GM12874 (cell line): ENCODE results near the gene CEACAM5.

Experiments used
- TF ChIP-seq, protein P1 (sequence below): IDR thresholded peaks from 2 replicates; pipeline ENCODE4 v1.5.1; 2011; ENCODE audit warnings: low read depth, mild to moderate bottlenecking, control low read depth, low read length, moderate library complexity; ENCODE audit not compliant: insufficient read depth

CEACAM5 gene

DNA sequence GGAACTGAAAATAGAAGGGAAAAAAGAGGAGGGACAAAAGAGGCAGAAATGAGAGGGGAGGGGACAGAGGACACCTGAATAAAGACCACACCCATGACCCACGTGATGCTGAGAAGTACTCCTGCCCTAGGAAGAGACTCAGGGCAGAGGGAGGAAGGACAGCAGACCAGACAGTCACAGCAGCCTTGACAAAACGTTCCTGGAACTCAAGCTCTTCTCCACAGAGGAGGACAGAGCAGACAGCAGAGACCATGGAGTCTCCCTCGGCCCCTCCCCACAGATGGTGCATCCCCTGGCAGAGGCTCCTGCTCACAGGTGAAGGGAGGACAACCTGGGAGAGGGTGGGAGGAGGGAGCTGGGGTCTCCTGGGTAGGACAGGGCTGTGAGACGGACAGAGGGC lies at the start of gene CEACAM5:
Gene CEACAM5 (plus strand): TSS at position 146 of the 400 bp plus-strand sequence. CDS start 106 bp downstream, at position 252.
- TF ChIP-seq, protein P1, sequence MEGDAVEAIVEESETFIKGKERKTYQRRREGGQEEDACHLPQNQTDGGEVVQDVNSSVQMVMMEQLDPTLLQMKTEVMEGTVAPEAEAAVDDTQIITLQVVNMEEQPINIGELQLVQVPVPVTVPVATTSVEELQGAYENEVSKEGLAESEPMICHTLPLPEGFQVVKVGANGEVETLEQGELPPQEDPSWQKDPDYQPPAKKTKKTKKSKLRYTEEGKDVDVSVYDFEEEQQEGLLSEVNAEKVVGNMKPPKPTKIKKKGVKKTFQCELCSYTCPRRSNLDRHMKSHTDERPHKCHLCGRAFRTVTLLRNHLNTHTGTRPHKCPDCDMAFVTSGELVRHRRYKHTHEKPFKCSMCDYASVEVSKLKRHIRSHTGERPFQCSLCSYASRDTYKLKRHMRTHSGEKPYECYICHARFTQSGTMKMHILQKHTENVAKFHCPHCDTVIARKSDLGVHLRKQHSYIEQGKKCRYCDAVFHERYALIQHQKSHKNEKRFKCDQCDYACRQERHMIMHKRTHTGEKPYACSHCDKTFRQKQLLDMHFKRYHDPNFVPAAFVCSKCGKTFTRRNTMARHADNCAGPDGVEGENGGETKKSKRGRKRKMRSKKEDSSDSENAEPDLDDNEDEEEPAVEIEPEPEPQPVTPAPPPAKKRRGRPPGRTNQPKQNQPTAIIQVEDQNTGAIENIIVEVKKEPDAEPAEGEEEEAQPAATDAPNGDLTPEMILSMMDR: no peak

DNA sequence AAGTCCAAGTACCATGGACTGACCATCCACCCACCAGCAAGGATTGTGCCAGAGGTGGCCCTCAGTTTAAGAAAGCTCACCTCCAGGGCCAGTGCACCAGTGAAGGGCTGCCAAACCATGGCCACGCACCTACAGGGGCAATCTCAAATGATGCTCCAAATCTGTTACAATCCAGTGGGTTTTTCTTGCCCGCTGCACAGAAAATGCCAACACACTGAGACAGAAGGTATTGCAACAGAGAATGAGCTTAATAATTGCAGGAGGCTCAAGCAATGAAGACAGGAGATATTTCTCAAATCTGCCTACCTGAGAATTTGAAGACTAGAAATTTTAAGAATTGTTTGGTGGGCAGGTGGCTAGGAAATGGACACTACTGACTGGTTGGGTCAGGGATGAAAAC lies 42.4 kb upstream of the CEACAM5 start:
- TF ChIP-seq, protein P1: no peak

DNA sequence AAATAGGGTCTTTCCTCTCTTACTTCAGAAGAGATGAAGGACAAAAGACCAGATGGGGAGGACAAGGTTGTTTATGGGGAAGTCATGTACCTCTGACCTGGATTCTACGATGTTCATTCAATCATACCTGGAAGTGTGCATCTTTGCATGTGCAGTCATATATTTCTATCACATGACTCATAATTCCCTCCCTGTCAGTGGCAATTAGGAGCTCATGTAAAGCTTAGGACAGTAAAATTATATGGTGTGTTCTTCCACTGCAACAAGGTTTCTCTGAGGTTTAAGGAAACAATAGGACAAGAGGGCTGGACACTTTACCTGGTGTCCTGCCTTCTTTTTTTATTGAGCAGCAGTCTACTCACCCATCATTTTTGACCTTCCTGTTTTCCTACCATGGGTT lies 40.1 kb upstream of the CEACAM5 start:
- TF ChIP-seq, protein P1: no peak

DNA sequence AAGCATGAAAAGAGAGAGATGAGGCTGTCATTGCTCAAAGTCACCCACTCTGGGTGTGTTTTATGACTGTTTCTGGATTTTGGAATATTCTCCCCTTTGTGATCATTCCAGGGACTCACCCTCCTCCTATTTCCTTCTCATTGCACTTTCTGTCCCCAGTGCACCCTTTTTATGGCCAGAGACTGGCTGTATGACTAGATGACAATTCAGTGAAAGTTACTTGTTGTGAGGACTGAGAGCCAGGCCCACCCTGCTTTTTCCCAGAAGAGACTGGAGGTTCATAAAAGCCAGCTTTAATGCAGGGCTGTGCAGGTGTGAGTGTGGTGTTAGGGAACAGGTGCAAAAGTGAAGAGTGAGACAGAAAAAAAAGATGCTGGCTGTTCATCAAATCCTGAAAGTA lies 37.7 kb upstream of the CEACAM5 start:
- TF ChIP-seq, protein P1: no peak

DNA sequence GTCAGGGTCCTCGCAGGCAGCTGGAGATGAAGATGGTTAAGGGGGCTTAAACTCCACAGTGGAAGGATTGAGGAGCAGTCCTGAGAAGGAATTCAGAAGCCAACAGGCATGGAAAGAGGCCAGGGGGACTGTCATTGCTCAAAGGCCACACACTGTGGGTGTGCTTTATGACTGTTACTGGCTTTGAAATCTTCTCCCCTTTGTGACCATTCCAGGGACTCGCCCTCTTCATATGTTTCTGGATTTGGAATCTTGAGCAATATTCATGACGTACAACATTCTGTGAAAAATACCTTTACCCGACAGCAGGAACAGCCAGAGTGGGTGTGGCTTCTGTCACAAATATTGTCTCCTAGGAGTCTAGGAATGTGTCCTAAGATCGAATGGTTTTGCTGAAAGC lies 36.9 kb upstream of the CEACAM5 start:
- TF ChIP-seq, protein P1: no peak

DNA sequence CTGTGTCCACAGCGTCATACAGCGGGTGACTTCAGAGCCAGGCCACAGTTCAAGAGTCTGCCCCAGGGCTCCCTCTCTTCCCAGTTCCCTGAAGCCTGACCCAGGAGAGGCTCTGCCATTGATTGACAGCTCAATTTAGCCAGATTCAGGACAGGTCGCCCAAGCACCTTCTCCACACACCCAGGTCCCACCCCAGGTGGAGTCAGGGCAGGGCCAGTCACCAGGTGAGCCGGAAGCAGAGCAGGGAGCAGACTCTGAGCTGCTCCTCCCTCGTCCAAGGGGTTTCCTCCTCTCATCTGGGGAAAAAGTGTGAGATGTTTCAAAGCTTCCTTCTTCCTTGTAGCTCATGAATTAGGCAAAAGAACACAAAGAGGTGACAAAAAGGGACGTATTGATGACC lies 26.0 kb upstream of the CEACAM5 start:
- TF ChIP-seq, protein P1: no peak

DNA sequence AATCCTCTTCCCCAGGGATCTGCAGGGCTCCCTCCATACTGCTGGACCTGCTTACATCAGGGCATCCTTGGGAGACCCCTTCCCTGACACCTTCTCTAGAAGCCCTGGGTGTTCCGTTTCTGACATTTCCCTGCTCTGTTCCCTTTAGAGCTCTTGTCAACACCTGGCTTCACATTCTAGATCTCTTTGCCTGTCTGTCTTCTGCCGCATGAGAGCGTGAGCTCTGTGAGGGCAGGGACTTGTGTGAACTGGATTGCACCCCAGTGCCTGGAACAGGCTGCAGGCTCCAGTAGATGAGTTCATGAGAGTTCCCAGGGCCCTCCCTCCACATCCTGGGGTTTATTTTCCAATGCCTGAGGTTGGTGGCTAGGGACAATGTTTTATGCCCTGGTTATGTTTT lies 21.0 kb upstream of the CEACAM5 start:
- TF ChIP-seq, protein P1: no peak

DNA sequence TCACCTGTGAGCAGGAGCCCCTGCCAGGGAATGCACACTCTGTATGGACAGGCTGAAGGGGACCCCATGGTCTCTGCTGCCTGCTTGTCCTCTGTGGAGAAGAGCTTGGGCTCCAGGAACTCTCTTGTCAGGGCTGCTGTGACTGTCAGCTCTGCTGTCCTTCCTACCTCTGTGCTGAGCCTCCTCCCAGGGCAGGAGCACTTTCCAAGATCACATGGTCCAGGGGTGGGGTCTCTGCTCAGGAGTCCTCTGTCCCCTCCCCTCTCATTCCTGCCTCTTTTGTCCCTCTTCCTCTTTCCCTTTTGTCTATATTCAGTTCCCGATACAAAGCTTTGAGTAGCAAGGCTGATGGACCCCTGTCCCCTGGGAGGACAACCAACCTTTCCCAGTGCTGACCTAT lies 20.3 kb upstream of the CEACAM5 start, which contains the start of gene CEACAM7:
Gene CEACAM7 (minus strand): TSS at position 173 of the 400 bp plus-strand sequence. CDS start 105 bp downstream, at position 68.
- TF ChIP-seq, protein P1: no peak
